IPS-18c (cell line): ENCODE measurements around the gene RPH3AL.

Source experiments
- H3K4me3 ChIP-seq: 2 replicates; pipeline ENCODE4 v1.7.0; 2013; ENCODE audit warnings: low read depth, mild to moderate bottlenecking, low read length, moderate library complexity; ENCODE audit not compliant: insufficient read depth
- H3K9me3 ChIP-seq: one replicate; pipeline ENCODE4 v1.6.1; 2013; ENCODE audit warnings: mild to moderate bottlenecking, low read length, moderate library complexity; ENCODE audit not compliant: control insufficient read depth, insufficient read depth

Gene RPH3AL

GRCh38 chr17:300881-301280, 51.7 kb downstream of the RPH3AL start:
- H3K4me3 ChIP-seq = no peak overlapping the region
- no peaks in the 10 kb centered on the region for H3K9me3 ChIP-seq

- Histone ChIP-seq H3K4me3 (no peak overlapping the region), H3K9me3 (no peaks in the 10 kb centered on the region)
Measured at GRCh38 chr17:299546-299945, 53.1 kb downstream of the RPH3AL start.

GRCh38 chr17:298791-299450, 53.7 kb downstream of the RPH3AL start:
- Histone ChIP-seq H3K9me3 (no peaks in the 10 kb centered on the region), H3K4me3 (no peak overlapping the region)

- Histone ChIP-seq H3K4me3 (no peak overlapping the region), H3K9me3 (no peaks in the 10 kb centered on the region)
Measured at GRCh38 chr17:297758-298157, 54.8 kb downstream of the RPH3AL start.

- Histone ChIP-seq H3K4me3 (no peak overlapping the region), H3K9me3 (no peaks in the 10 kb centered on the region)
Measured at GRCh38 chr17:296906-297690, 55.5 kb downstream of the RPH3AL start.

- no peaks in the 10 kb centered on the region for H3K9me3 ChIP-seq
- no peak overlapping the region for H3K4me3 ChIP-seq
Measured at GRCh38 chr17:296379-296778, 56.2 kb downstream of the RPH3AL start.

DNA sequence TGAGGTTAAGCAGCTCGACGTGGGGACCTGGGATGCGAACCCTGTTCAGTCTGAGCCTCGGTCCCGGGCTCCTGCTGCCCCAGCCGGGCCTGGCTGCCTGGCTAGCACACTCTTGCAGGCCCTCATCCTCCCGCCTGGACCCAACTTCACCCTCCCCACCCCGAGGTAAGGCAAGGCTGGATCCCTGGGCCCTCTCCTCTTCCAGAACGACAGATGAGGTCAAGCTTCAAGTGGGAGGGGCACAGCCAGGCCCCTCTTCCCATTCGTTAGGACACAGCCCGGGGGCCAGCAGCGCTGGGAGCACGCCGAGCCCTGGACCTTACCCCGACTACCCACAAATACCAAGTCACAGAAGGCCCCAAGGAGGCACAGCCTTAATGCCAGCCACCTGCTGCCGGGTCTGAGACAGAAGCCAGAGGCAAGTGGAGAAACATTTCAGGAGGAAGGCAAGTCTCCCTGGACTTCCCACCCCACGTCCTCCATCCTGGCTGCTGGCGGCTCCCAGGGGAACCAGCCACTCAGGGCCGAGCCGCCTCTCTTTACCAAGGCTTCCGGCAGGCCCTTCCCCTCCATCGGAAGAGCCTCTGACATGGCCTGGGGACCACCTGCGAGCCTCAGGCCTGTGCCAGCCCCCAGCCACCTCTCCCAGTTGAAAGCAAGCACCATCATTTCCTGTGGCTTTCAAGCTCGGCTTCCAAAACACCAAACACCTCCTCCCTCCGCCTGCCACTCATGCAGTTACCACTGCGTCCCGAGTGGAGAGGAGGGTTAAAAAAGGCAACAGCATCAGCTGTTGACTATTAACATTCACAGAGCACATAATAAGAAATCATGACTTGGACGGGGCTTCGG, 59.9 kb downstream of the RPH3AL start:
- Histone ChIP-seq H3K9me3 (no peaks in the 10 kb centered on the region), H3K4me3 (no peak overlapping the region)

DNA sequence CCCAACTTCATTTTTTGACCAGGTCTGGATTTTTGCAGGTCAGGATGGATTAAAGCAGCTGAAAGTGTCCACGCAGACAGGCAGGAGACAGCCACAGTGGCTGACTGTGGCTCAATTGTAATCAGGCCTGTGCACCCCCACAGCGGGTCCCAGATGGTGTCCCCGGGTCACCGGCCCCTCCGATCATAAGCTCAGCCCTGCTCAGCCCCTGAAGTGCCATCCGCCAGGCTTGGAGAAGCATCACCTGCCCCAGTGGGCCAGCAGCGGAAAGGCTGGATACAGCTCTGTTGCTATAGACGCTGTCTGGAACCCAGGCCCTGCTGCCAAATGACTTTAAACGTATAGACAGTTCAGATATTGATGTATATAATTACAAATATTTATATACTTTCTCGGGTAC, 60.6 kb downstream of the RPH3AL start:
- H3K9me3 ChIP-seq = no peaks in the 10 kb centered on the region
- no peak overlapping the region for H3K4me3 ChIP-seq

DNA sequence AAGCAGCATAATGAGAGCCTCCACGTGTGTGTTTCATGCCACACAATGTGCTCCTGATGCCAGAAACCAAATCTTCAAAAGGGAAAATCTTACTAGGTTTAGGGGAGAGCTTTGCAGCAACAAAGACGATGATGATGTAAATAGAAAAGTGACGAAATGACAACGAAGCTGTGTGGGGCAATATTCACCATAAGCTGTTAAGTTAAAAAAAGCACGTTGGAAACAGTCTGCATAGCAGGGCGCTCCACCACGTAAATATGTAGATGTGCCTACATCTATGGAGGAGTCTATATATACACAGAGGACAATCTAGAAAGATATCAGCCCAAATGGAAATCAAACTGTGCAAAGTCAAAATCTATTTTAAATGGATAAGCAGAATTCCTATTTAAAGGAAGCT, 61.0 kb downstream of the RPH3AL start:
- H3K9me3 ChIP-seq = no peaks in the 10 kb centered on the region

GRCh38 chr17:290626-291025, 62.0 kb downstream of the RPH3AL start:
- Histone ChIP-seq H3K9me3 (no peaks in the 10 kb centered on the region), H3K4me3 (no peak overlapping the region)

More for the DNA sequence above, 61.0 kb downstream of the RPH3AL start:
- no peak overlapping the region for H3K4me3 ChIP-seq

DNA sequence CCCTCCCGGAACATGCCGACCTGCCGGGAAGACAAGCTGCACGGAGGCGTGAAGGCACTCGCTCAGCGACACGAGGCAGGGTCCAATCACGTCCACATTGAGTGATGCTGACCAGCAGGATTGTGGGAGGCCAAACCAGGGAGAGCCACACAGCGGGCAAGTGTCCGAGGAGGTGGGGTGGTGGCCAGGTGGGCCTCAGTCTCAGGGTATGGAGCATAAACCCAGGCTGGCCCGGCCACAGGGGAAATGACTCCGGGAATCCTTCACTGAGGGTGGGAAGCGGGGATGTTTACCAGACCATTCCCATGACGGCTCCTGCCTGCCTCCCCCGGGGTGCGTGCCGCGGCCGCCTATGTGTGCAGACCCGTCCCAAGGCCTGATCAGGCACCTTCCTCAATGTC, 62.5 kb downstream of the RPH3AL start:
- H3K4me3 ChIP-seq = no peak overlapping the region
- H3K9me3 ChIP-seq = no peaks in the 10 kb centered on the region

GRCh38 chr17:289409-289808, 63.2 kb downstream of the RPH3AL start:
- Histone ChIP-seq H3K4me3 (no peak overlapping the region), H3K9me3 (no peaks in the 10 kb centered on the region)

DNA sequence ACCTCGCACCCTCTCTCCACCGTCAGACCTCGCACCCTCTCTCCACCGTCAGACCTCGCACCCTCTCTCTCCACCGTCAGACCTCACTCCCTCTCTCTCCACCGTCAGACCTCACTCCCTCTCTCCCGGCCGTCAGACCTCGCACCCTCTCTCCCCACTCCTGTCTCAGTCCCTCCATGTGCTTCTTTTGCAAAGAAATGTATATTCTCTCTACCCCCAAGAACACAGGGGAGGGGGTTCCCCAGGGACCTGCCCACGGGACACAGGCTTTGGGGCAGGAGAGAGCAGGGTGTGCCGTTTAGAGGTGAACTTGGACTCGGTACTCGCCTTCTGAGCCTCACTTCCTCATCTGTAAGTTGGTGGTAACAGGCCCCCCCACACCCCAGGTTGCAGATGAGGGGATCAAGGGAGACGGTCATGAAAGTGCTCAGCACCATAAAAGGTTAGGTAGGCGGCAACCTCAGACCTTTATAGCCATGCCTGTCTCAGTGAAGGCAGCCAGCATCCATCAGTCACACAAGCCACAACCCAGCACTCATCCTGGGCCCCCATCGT, 63.7 kb downstream of the RPH3AL start:
- H3K9me3 ChIP-seq = no peaks in the 10 kb centered on the region
- no peak overlapping the region for H3K4me3 ChIP-seq

GRCh38 chr17:286571-286970, 66.0 kb downstream of the RPH3AL start:
- no peak overlapping the region for H3K4me3 ChIP-seq
- H3K9me3 ChIP-seq = no peaks in the 10 kb centered on the region

GRCh38 chr17:285751-286422, 66.7 kb downstream of the RPH3AL start:
- no peak overlapping the region for H3K4me3 ChIP-seq
- H3K9me3 ChIP-seq = no peaks in the 10 kb centered on the region

- Histone ChIP-seq H3K4me3 (no peak overlapping the region), H3K9me3 (no peaks in the 10 kb centered on the region)
Measured at GRCh38 chr17:284676-285355, 67.8 kb downstream of the RPH3AL start.
